A673 (cell line): ENCODE data around the gene JAG2. TPM values are rescaled to one million over a fixed set of nuclear protein-coding genes. Genes with fewer than 3 reads are reported as not detected.

Experiments used
- BruUV-seq: library from RNA; stranded (reverse); fragments of 400-500 nt; replicated peaks from 2 replicates; lab custom pipeline; 2021; lab: Mats Ljungman, UMichigan
- CTCF ChIA-PET: fragments of 300-600 bp; sonication (Branson Sonifier 250); formaldehyde crosslinking; loops from one replicate; lab custom pipeline; 2022; ENCODE audit warnings: antibody characterized with exemption; lab: Charles Lee
- POLR2A ChIA-PET: fragments of 300-600 bp; sonication (Branson Sonifier 250); formaldehyde crosslinking; loops from one replicate; lab custom pipeline; 2022; ENCODE audit warnings: antibody characterized with exemption; ENCODE audit not compliant: low non-redundant PET; lab: Charles Lee
- DNase-seq: peaks from one replicate; pipeline ENCODE4 v3.0.0-alpha.2; 2015; ENCODE audit warnings: low spot score
- H3K27ac ChIP-seq: fragments of 200-600 bp; sonication (generic); 2 replicates; pipeline ENCODE4 v1.5.1; 2016; ENCODE audit warnings: mixed run types, low read depth, mild to moderate bottlenecking, mixed read lengths, antibody characterized with exemption, low read length; ENCODE audit not compliant: poor library complexity, severe bottlenecking
- H3K27me3 ChIP-seq: fragments of 200-600 bp; sonication (generic); replicated peaks from 2 replicates; pipeline ENCODE4 v1.6.1; 2017; ENCODE audit warnings: mixed run types, low read depth, mild to moderate bottlenecking, mixed read lengths, antibody characterized with exemption, low read length; ENCODE audit not compliant: insufficient read depth, poor library complexity
- H3K36me3 ChIP-seq: fragments of 200-600 bp; sonication (generic); 2 replicates; pipeline ENCODE4 v1.6.1; 2016; ENCODE audit warnings: mixed run types, mild to moderate bottlenecking, mixed read lengths, antibody characterized with exemption, low read length; ENCODE audit not compliant: insufficient read depth, poor library complexity, severe bottlenecking
- H3K4me1 ChIP-seq: fragments of 200-600 bp; sonication (generic); 2 replicates; pipeline ENCODE4 v1.6.1; 2017; ENCODE audit warnings: mixed run types, mild to moderate bottlenecking, mixed read lengths, antibody characterized with exemption, low read length; ENCODE audit not compliant: insufficient read depth, poor library complexity, severe bottlenecking
- H3K4me3 ChIP-seq: fragments of 200-600 bp; sonication (generic); 2 replicates; pipeline ENCODE4 v1.5.1; 2016; ENCODE audit warnings: low read depth, mixed run types, mild to moderate bottlenecking, mixed read lengths, low read length; ENCODE audit not compliant: poor library complexity, severe bottlenecking
- H3K9me3 ChIP-seq: fragments of 200-600 bp; sonication (generic); 2 replicates; pipeline ENCODE4 v1.6.1; 2016; ENCODE audit warnings: mixed run types, low read depth, mild to moderate bottlenecking, mixed read lengths, antibody characterized with exemption, low read length; ENCODE audit not compliant: poor library complexity, severe bottlenecking
- CTCF ChIP-seq: fragments of 300-800, 200-600 bp; sonication (generic); conservative IDR thresholded peaks from 2 replicates; pipeline ENCODE4 v1.5.1; 2017; ENCODE audit warnings: low read depth, mild to moderate bottlenecking, antibody characterized with exemption, low read length, moderate library complexity, mixed read lengths
- EZH2 ChIP-seq: fragments of 200-600 bp; sonication (generic); IDR thresholded peaks from 2 replicates; pipeline ENCODE4 v1.6.1; 2017; ENCODE audit warnings: borderline replicate concordance, low read depth, mild to moderate bottlenecking, mixed read lengths, antibody characterized with exemption, low read length; ENCODE audit not compliant: poor library complexity, severe bottlenecking
- intact Hi-C: fragments of 100-400 bp; cut with micrococcal nuclease; formaldehyde crosslinking; loops from one replicate; pipeline ENCODE4 v1.10.0; 2022; ENCODE audit not compliant: unreplicated experiment
- total RNA-seq: library from RNA; stranded (reverse); gene quantifications from 2 replicates; pipeline ENCODE4 v1.2.3, GENCODE V29; 2021

JAG2 gene
- total RNA-seq, 1 experiment from 2014 or later: 14.3 TPM

GRCh38 chr14:105093038-105093430 lies 75.5 kb downstream of the JAG2 start:
- peak overlapping the region; percentile 81 for H3K27ac ChIP-seq
- ChIA-PET CTCF (no interaction called here), POLR2A (no interaction called here)
- no TSS peak for BruUV-seq
- no peaks in the 10 kb centered on the region for H3K27me3 ChIP-seq
- TF ChIP-seq CTCF: no peak
- TF ChIP-seq EZH2: no peak
- peak; percentile 68 for DNase-seq
- no peaks in the 10 kb centered on the region for H3K9me3 ChIP-seq
- no peaks in the 10 kb centered on the region for H3K36me3 ChIP-seq
- H3K4me1 ChIP-seq: peaks cover 14% of the 10 kb centered on the region
- peak overlapping the region; percentile 77 for H3K4me3 ChIP-seq
- intact Hi-C loops: loop anchor here (5.0 kb wide), 3 partner anchors 79 to 189 kb away; no protein-coding TSS in a partner anchor

DNA sequence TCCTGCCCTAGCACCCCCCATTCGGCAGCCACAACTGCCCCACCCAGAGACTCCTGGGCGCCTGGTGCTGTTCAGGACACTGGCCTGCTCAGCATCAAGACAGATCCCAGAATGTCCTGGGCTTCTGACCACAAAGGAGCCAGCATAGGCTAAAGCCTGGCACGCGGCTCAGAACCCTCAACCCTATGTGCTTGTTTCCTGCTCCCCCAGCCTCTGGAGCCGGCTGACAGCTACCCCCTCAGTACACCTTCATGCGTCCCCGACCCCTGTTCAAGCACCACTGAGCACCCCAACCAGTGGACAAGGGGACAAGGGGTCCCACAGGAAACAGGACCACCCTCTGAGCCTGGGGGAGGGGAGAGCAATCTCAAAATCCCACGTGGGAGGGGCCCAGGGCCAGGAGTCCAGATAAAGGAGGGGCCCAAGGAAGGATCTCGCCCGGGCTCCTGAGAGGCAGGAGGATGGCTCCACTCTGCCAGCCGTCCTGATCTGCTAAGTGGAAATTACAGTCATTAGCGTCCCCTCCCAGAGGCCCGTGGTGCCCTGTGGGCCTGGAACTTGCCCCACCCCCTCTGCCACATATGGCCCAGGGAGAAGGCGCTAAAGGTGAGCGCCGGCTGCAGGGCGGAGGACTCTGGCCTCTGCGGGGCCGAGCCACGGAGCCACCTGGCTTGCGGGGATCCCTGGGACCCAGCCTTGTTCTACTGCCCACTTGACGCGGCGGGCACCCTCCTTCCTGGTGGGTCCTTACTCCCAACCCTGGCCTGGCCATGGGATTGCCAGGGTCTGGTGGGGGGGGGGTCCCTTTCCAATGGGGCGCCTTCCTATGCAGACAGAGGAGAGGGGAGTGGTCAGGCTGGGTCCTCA lies 76.2 kb downstream of the JAG2 start:
- no peak for DNase-seq
- H3K9me3 ChIP-seq: no peaks in the 10 kb centered on the region
- no TSS peak for BruUV-seq
- H3K4me3 ChIP-seq: peak overlapping the region; percentile 77
- intact Hi-C loops: loop anchor here (5.0 kb wide), 3 partner anchors 80 to 190 kb away; no protein-coding TSS in a partner anchor
- H3K27ac ChIP-seq: no peak overlapping the region
- CTCF ChIA-PET: no interaction called here
- peaks cover 19% of the 10 kb centered on the region for H3K4me1 ChIP-seq
- H3K27me3 ChIP-seq: no peaks in the 10 kb centered on the region
- POLR2A ChIA-PET: no interaction called here
- TF ChIP-seq EZH2: no peak
- no peak for TF ChIP-seq CTCF
- H3K36me3 ChIP-seq: no peaks in the 10 kb centered on the region

- H3K4me3 ChIP-seq: no peak overlapping the region
- peaks cover 19% of the 10 kb centered on the region for H3K4me1 ChIP-seq
- POLR2A ChIA-PET: no interaction called here
- no peak for DNase-seq
- no peaks in the 10 kb centered on the region for H3K36me3 ChIP-seq
- no peaks in the 10 kb centered on the region for H3K9me3 ChIP-seq
- CTCF ChIA-PET: no interaction called here
- H3K27me3 ChIP-seq: no peaks in the 10 kb centered on the region
- intact Hi-C loops: loop anchor here (2.0 to 5.0 kb wide), 4 partner anchors 81 to 261 kb away; no protein-coding TSS in a partner anchor
- TF ChIP-seq EZH2 (no peak), CTCF (no peak)
- H3K27ac ChIP-seq: no peak overlapping the region
- no TSS peak for BruUV-seq
Observed at GRCh38 chr14:105091517-105092170, 76.9 kb downstream of the JAG2 start.
